ENCODE results near the gene OSM.

OSM gene

DNA sequence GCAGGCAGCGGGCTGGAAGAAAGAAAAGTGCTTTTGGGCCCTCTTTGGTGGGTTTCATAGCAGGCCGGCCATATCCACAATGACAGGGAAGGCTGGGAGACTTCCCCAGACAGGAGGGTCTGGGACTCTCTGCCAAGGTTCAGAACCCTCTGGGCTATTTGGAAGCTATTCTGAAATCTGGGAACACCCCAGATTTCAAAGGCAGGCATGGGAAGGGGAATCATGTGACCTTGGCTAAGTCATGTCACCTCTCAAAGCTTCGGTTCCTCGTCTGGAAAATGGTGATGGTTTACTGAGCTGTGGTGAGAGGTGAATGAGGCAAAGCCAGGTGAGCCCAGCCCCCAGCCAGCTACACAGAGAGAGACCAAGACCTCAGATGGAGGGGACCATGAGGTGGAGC is 18.0 kb upstream of the OSM start:
- no peak for DNase-seq (ENCODE audit: low read depth)
- H3K4me3 ChIP-seq (ENCODE audit: low read length), result no peak overlapping the region
- TF ChIP-seq, protein P1, sequence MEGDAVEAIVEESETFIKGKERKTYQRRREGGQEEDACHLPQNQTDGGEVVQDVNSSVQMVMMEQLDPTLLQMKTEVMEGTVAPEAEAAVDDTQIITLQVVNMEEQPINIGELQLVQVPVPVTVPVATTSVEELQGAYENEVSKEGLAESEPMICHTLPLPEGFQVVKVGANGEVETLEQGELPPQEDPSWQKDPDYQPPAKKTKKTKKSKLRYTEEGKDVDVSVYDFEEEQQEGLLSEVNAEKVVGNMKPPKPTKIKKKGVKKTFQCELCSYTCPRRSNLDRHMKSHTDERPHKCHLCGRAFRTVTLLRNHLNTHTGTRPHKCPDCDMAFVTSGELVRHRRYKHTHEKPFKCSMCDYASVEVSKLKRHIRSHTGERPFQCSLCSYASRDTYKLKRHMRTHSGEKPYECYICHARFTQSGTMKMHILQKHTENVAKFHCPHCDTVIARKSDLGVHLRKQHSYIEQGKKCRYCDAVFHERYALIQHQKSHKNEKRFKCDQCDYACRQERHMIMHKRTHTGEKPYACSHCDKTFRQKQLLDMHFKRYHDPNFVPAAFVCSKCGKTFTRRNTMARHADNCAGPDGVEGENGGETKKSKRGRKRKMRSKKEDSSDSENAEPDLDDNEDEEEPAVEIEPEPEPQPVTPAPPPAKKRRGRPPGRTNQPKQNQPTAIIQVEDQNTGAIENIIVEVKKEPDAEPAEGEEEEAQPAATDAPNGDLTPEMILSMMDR (IDR thresholded peaks at IDR 0.05; ENCODE audit: insufficient read depth, low read depth, low read length, missing control alignments), result no peak

DNA sequence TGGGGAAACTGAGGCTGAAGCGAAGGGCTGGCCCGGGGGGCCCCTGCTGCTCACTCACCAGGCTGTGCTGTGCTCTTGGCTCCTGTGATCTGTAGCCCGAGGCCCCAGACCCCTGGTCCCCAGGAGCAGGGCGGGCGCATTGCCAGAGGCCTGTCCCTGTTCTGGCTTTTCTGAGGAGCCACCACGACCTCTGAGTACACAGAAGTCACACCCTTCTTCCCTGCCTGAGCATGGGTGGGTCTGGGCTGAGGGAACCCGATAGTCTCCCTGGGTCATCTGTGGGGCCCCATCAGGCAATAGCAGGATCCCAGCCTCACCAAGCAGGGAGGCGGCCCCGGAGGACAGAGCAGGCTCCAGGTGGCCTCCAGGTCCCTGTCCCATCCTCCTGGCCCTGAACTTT is 17.5 kb upstream of the OSM start:
- TF ChIP-seq, protein P1 (IDR thresholded peaks at IDR 0.05; ENCODE audit: insufficient read depth, low read depth, low read length, missing control alignments), result no peak
- H3K4me3 ChIP-seq (ENCODE audit: low read length), result no peak overlapping the region
- no peak for DNase-seq (ENCODE audit: low read depth)

DNA sequence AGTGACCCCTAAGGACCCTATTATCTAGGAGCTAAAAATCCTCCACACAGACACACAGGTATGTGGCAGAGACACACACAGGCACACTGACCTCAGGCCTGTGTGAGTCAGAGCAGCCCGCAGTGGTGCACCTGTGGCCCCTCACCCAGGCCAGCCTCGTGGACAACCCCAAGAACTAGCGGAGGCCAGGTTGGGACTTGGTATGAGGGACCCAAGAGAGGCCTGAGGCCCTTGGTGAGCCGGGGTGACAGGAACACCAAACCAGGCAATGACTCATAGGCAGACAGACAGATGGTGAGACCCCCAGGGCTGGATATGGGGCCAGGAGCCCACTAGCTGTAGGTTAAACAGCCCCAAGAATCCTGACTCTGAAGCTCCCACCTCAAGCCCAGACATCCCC is 16.7 kb upstream of the OSM start:
- H3K4me3 ChIP-seq (ENCODE audit: low read length), result no peak overlapping the region
- TF ChIP-seq, protein P1 (IDR thresholded peaks at IDR 0.05; ENCODE audit: insufficient read depth, low read depth, low read length, missing control alignments), result no peak
- DNase-seq (ENCODE audit: low read depth), result no peak

DNA sequence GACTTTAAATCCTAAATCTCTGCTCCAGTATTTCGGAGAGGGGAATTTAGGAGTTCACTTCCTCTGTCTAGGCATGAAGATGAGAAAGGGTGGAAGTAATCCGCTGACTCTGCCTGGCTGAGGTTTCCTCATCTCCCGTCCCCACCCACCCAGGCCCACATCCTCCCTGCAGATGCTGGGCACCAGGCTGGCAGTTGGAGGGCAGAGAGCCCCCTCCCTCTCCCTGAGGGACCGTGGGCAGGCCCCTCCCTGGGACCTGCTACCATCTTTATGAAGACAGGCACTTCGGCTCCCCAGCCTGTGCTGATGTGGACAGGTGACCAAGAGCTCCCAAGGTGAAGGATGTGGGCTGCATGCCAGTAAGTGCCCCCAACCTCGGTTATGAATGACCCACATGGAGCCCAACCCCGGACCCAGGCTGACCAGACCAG is 16.0 kb upstream of the OSM start:
- TF ChIP-seq, protein P1 (IDR thresholded peaks at IDR 0.05; ENCODE audit: insufficient read depth, low read depth, low read length, missing control alignments), result no peak
- DNase-seq (ENCODE audit: low read depth), result no peak
- no peak overlapping the region for H3K4me3 ChIP-seq (ENCODE audit: low read length)

DNA sequence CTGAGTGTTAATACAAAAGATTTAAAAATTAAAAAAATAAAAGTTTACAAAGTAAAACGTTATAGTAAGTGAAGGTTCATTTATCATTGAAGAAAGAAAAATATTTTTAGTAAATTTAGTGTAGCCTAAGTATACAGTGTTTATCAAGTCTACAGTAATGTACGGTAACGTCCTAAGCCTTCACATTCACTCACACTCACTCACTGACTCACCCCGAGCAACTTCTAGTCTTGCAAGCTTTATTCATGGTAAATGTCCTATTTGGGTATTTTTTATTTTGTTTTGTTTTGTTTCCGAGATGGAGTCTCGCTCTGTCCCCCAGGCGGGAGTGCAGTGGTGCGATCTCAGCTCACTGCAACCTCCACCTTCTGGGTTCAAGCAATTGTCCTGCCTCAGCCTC is 13.9 kb upstream of the OSM start:
- peak; percentile 27 for DNase-seq (ENCODE audit: low read depth)

DNA sequence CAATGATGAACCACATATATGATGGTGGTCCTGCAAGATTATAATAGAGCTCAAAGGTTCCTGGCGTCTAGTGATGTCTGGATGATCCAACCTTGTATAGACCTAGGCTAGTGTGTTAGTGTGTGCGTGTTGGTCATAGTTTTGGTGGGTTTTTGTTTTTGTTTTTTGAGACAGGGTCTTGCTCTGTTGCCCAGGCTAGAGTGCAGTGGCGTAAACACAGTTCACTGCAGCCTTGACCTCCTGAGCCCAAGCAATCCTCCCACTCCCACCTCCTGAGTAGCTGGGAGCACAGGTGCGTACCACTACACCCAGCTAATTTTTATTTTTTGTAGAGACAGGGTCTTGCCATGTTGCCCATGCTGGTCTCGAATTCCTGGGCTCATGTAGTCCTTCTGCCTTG is 13.3 kb upstream of the OSM start:
- no peak overlapping the region for H3K4me3 ChIP-seq (ENCODE audit: low read length)
- TF ChIP-seq, protein P1 (IDR thresholded peaks at IDR 0.05; ENCODE audit: insufficient read depth, low read depth, low read length, missing control alignments), result no peak
- no peak for DNase-seq (ENCODE audit: low read depth)

More for the DNA sequence above, 13.9 kb upstream of the OSM start:
- H3K4me3 ChIP-seq (ENCODE audit: low read length), result no peak overlapping the region
- TF ChIP-seq, protein P1 (IDR thresholded peaks at IDR 0.05; ENCODE audit: insufficient read depth, low read depth, low read length, missing control alignments), result no peak

DNA sequence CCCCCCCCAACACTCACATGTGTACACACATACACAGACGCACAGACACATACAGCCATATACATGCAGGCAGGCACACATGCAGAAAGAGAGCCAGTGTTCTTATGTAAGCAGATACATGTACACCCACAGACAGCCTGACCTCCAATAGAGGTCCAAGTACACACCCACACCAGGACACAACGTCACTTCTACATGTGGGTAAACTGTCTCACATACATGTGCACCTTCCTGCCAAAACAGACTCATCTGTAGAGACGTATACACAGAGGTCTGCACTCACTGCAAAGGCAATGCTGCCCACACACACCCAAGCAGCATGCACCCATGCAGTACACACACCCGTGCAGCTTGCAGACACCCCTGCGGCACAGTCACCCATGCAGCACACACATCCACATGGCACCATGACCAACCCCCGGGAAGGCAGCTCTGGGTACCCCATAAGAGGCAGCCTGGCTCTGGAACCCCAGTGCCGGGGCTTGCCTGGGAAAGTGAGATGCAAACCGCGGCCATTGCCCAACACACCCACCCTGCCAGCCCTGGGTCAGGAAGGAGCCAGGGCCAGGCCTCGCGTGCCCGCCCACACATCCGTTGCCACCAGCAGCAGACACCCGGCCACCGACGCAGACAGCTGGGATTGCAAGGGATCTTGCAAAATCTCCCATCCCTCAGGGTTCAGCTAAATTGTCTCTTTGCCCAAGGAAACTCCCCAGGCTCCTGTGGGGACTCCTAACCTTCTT is 12.6 kb upstream of the OSM start:
- no peak for DNase-seq (ENCODE audit: low read depth)
- TF ChIP-seq, protein P1 (IDR thresholded peaks at IDR 0.05; ENCODE audit: insufficient read depth, low read depth, low read length, missing control alignments), result no peak
- H3K4me3 ChIP-seq (ENCODE audit: low read length), result no peak overlapping the region

Data from epithelial cell of esophagus (primary cell).